GM10266 (cell line): Measurements from ENCODE around the gene DTYMK.

Experiments
- DNase-seq: peaks from one replicate; pipeline ENCODE4 v3.0.0; 2012; ENCODE audit errors: extremely low spot score
- CTCF ChIP-seq: IDR thresholded peaks from 2 replicates; pipeline ENCODE4 v1.5.1; 2012; ENCODE audit warnings: mild to moderate bottlenecking, low read depth; ENCODE audit not compliant: control insufficient read depth, insufficient read depth; ENCODE audit errors: missing control alignments

Gene DTYMK

GRCh38 chr2:241672243-241673188, 14.1 kb downstream of the DTYMK start:
- no peak for DNase-seq
- no peak for TF ChIP-seq CTCF

GRCh38 chr2:241671457-241672240, 15.0 kb downstream of the DTYMK start:
- DNase-seq = no peak
- no peak for TF ChIP-seq CTCF

GRCh38 chr2:241670333-241671110, 16.1 kb downstream of the DTYMK start:
- no peak for TF ChIP-seq CTCF
- DNase-seq = no peak

GRCh38 chr2:241668839-241669238, 17.8 kb downstream of the DTYMK start:
- no peak for TF ChIP-seq CTCF
- no peak for DNase-seq

GRCh38 chr2:241668354-241668753, 18.3 kb downstream of the DTYMK start:
- DNase-seq = no peak
- no peak for TF ChIP-seq CTCF

GRCh38 chr2:241666627-241667400, 19.8 kb downstream of the DTYMK start:
- TF ChIP-seq CTCF = no peak
- no peak for DNase-seq
